Common myeloid progenitor, CD34-positive (primary cell): ENCODE data around the gene RANBP9.

Source experiments
- CTCF ChIA-PET: fragments of 350-600 bp; sonication (Branson Sonifier 250); formaldehyde crosslinking; loops from one replicate; lab custom pipeline; 2021; ENCODE audit warnings: antibody characterized with exemption; lab: Charles Lee
- POLR2A ChIA-PET: fragments of 350-600 bp; sonication (Branson Sonifier 250); formaldehyde crosslinking; loops from one replicate; lab custom pipeline; 2021; ENCODE audit warnings: antibody characterized with exemption; lab: Charles Lee
- DNase-seq, 3 donors: peaks; one replicate each; pipeline versions ENCODE4 v3.0.0 to v3.0.0-alpha.2; 2013
- H3K27ac ChIP-seq, 2 experiments: 1 replicate in 1 of 2; 2 replicates in 1 of 2; pipeline ENCODE4 v1.7.0; 2013; ENCODE audit warnings: inconsistent platforms in 2 of 2, low read length in 2 of 2, mild to moderate bottlenecking in 2 of 2, low read depth in 1 of 2, moderate library complexity in 1 of 2; ENCODE audit not compliant: severe bottlenecking in 2 of 2, insufficient read depth in 1 of 2, poor library complexity in 1 of 2
- H3K27me3 ChIP-seq, 5 experiments: replicated peaks in 2 of 5; 1 replicate in 3 of 5; 2 replicates in 2 of 5; pipeline versions ENCODE4 v1.6.1 to v1.7.0; 2013; ENCODE audit warnings: low read length in 4 of 5, mild to moderate bottlenecking in 2 of 5, moderate library complexity in 2 of 5, inconsistent platforms in 1 of 5; ENCODE audit not compliant: insufficient read depth in 5 of 5, control insufficient read depth in 4 of 5
- H3K36me3 ChIP-seq, 4 experiments: 1 replicate in 2 of 4; 2 replicates in 2 of 4; pipeline versions ENCODE4 v1.6.1 to v1.7.0; 2013; ENCODE audit warnings: low read length in 3 of 4, control low read depth in 1 of 4, mild to moderate bottlenecking in 1 of 4; ENCODE audit not compliant: control insufficient read depth in 4 of 4, insufficient read depth in 4 of 4
- H3K4me1 ChIP-seq, 4 experiments: 1 replicate in 3 of 4; 2 replicates in 1 of 4; pipeline versions ENCODE4 v1.6.1 to v1.7.1; 2013; ENCODE audit warnings: low read length in 3 of 4, mild to moderate bottlenecking in 3 of 4, control low read depth in 1 of 4, inconsistent platforms in 1 of 4, moderate library complexity in 1 of 4; ENCODE audit not compliant: control insufficient read depth in 4 of 4, insufficient read depth in 4 of 4; ENCODE audit errors: control extremely low read depth in 1 of 4
- H3K4me3 ChIP-seq, 7 experiments: 1 replicate in 4 of 7; 2 replicates in 3 of 7; pipeline versions ENCODE4 v1.5.1 to v1.7.0; 2013; ENCODE audit warnings: mild to moderate bottlenecking in 7 of 7, low read length in 6 of 7, moderate library complexity in 6 of 7, inconsistent platforms in 2 of 7, low read depth in 2 of 7, control low read depth in 1 of 7; ENCODE audit not compliant: insufficient read depth in 4 of 7, control insufficient read depth in 1 of 7; ENCODE audit errors: extremely low read depth in 1 of 7
- H3K9me3 ChIP-seq, 5 experiments: 1 replicate in 4 of 5; 2 replicates in 1 of 5; pipeline versions ENCODE4 v1.6.1 to v1.7.1; 2013; ENCODE audit warnings: low read length in 4 of 5, mild to moderate bottlenecking in 2 of 5, inconsistent platforms in 1 of 5, low read depth in 1 of 5, moderate library complexity in 1 of 5; ENCODE audit not compliant: control insufficient read depth in 4 of 5, insufficient read depth in 2 of 5; ENCODE audit errors: control extremely low read depth in 1 of 5
- WGBS: methylation state at CpG from one replicate; pipeline ENCODE4 v1.1.5; 2013; ENCODE audit not compliant: insufficient coverage; 5-methylcytosine and 5-hydroxymethylcytosine counted together

RANBP9 gene

GRCh38 chr6:13711324-13711732 is 307 bp downstream of the RANBP9 start:
- peaks cover 12 to 43% (median 28%) of the 10 kb centered on the region in 4 experiments for H3K4me1 ChIP-seq
- H3K9me3 ChIP-seq = no peaks in the 10 kb centered on the region
- CTCF ChIA-PET = interaction anchor here (0.6 to 2.9 kb wide), 5 partner anchors 7 to 83 kb away, joined by 3 to 8 read pairs (median 7); no protein-coding TSS in a partner anchor
- DNase-seq = peak in 1 of 3 donors; percentile 58
- H3K27me3 ChIP-seq = no peaks in the 10 kb centered on the region
- H3K36me3 ChIP-seq = peaks cover 0 to 3% (median 0%) of the 10 kb centered on the region in 4 experiments
- POLR2A ChIA-PET = interaction anchor here (0.6 to 2.1 kb wide), 6 partner anchors 11 to 346 kb away, joined by 3 to 9 read pairs (median 3); partner anchors contain the start of gene NOL7
- WGBS = under 1% methylated on average over 54 of the region's 62 CpGs
- H3K27ac ChIP-seq = peak overlapping the region; percentile 46 to 73
- H3K4me3 ChIP-seq = peak overlapping the region; percentile 84 to 98 (median 92)

- Histone ChIP-seq H3K9me3 (no peaks in the 10 kb centered on the region), H3K36me3 (peaks cover 0 to 3% (median 0%) of the 10 kb centered on the region in 4 experiments), H3K4me3 (peak overlapping the region; percentile 84 to 98 (median 92)), H3K27me3 (no peaks in the 10 kb centered on the region), H3K4me1 (peaks cover 12 to 43% (median 28%) of the 10 kb centered on the region in 4 experiments), H3K27ac (peak overlapping the region; percentile 81 to 92)
- DNase-seq = peak in 2 of 3 donors; percentile 49 to 64
- POLR2A ChIA-PET = interaction anchor here (0.7 to 2.1 kb wide), 5 partner anchors 10 to 346 kb away, joined by 3 to 9 read pairs (median 3); partner anchors contain the start of gene NOL7
- CTCF ChIA-PET = interaction anchor here (0.6 to 2.9 kb wide), 7 partner anchors 29 to 84 kb away, joined by 3 to 8 read pairs (median 5); no protein-coding TSS in a partner anchor
- 0% methylated on average over 41 of the region's 73 CpGs for WGBS
Measured at GRCh38 chr6:13710552-13711323, 897 bp downstream of the RANBP9 start.

DNA sequence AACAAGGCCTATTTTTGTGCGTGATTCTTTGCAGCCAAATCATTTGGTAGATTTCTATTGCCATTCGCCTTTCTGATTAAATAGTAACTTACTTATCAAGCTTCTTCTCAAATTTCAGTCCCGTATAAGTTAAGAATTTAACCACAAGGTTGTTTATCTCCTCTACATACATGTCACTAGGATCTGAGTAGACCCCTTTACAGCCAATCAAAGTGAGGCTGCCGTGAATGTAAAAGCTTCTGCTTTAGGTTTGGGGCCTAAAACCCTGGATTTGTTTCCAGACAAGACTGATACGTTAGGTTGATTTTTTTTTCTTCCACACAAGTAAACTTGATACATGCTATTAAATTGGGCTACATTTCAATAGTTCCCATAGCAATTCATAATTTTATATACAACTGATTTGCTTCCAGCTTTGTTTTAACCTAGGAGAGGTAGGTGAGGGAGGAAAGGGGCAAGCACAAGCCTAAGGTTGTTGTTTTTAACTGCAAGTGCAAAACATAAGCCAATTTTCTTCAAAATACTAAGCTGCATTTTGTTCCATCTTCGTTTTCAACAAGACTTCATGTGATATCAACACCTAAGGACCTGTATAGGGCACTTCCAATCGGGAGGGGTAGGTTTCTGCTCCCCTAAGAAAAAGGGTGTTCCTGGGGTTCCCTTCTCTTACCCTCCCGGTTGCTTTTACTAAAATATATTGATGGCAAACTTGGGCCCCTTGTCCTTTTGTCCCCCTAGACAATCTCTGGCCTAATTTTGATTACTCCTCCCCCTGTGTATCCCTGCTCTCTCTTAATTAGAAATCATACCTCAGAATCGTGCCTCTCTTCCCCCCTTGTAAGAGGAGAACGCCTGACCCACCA is 1.7 kb downstream of the RANBP9 start:
- ChIA-PET POLR2A (interaction anchor here (0.6 to 2.1 kb wide), 4 partner anchors 32 to 104 kb away, joined by 3 to 9 read pairs (median 3); partner anchors contain the start of gene NOL7), CTCF (interaction anchor here (0.8 to 2.9 kb wide), 9 partner anchors 10 to 83 kb away, joined by 3 to 8 read pairs (median 4); no protein-coding TSS in a partner anchor)
- peak overlapping the region; percentile 81 to 92 for H3K27ac ChIP-seq
- WGBS = 0% methylated on average over 8 of the region's 10 CpGs
- H3K4me3 ChIP-seq = peak overlapping the region; percentile 84 to 96 (median 90)
- no peaks in the 10 kb centered on the region for H3K9me3 ChIP-seq
- H3K36me3 ChIP-seq = peaks cover 0 to 3% (median 0%) of the 10 kb centered on the region in 4 experiments
- peak in 2 of 3 donors; percentile 68 to 81 for DNase-seq
- no peaks in the 10 kb centered on the region for H3K27me3 ChIP-seq
- H3K4me1 ChIP-seq = peaks cover 12 to 43% (median 28%) of the 10 kb centered on the region in 4 experiments

DNA sequence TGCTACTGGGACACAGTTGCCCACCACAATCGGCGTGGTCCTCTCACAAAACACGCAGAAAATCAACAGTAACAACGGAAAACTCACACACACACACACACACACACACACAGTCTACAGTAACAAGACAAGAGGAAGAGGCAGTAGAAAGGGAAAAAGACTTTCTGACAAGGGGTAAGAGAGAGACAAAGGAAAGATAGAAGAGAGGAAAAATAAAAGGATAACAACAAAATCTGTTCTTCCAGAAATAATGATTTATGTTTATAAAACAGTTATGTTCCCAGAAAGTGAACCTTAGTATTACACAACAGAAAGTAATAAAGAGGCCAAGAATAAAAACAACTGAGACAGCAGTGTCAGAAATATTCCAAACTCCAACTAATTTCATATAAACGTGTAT is 2.9 kb downstream of the RANBP9 start:
- Histone ChIP-seq H3K27me3 (no peaks in the 10 kb centered on the region), H3K36me3 (peaks cover 0 to 3% (median 0%) of the 10 kb centered on the region in 4 experiments), H3K27ac (peak overlapping the region; percentile 81 to 92), H3K4me3 (peak overlapping the region in 6 of 7 experiments; percentile 84 to 96 (median 91)), H3K9me3 (no peaks in the 10 kb centered on the region), H3K4me1 (peaks cover 12 to 48% (median 28%) of the 10 kb centered on the region in 4 experiments)
- POLR2A ChIA-PET = interaction anchor here (0.5 to 1.5 kb wide), 2 partner anchors 56 to 1317 kb away, joined by 3 read pairs; no protein-coding TSS in a partner anchor
- DNase-seq = peak in 2 of 3 donors; percentile 45 to 70
- WGBS = 14% methylated on average over 1 of the region's 5 CpGs
- CTCF ChIA-PET = interaction anchor here (0.9 to 2.9 kb wide), 4 partner anchors 38 to 62 kb away, joined by 4 to 8 read pairs (median 4); no protein-coding TSS in a partner anchor

DNA sequence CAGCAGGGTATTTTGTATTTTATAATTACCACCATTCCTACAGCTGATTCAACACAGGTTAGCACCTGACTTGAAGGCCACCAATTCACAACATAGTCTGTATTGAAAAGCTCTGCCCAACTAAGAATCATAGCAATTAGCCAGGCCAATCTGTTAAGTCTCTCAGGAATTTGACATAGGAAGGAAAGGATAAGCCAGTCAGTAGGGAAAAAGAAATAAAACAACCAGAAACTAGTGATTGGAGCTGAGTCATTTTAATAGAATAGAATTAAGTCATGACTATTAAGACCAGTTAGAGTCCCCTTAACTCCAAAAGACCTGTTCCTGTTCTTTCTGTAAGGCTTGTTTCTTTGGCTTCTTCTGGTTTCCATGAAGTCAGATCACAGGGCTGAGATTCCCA is 8.1 kb downstream of the RANBP9 start:
- POLR2A ChIA-PET = interaction anchor here (0.6 kb wide), 1 partner anchor 14 kb away, joined by 3 read pairs; no protein-coding TSS in a partner anchor
- CTCF ChIA-PET = interaction anchor here (2.6 kb wide), 1 partner anchor 9 kb away, joined by 8 read pairs; the partner anchor contains the start of gene RANBP9

GRCh38 chr6:13702809-13703302 is 8.8 kb downstream of the RANBP9 start:
- WGBS = 27% methylated on average over 3 of the region's 4 CpGs
- Histone ChIP-seq H3K9me3 (no peaks in the 10 kb centered on the region), H3K27ac (peak overlapping the region in 1 of 2 experiments; percentile 18), H3K27me3 (no peaks in the 10 kb centered on the region), H3K4me3 (peak overlapping the region in 1 of 7 experiments; percentile 40), H3K36me3 (peaks cover 0 to 3% (median 0%) of the 10 kb centered on the region in 4 experiments), H3K4me1 (peaks cover 3 to 48% (median 20%) of the 10 kb centered on the region in 4 experiments)
- ChIA-PET POLR2A (interaction anchor here (0.6 kb wide), 1 partner anchor 13 kb away, joined by 3 read pairs; no protein-coding TSS in a partner anchor), CTCF (interaction anchor here (2.6 kb wide), 1 partner anchor 10 kb away, joined by 8 read pairs; the partner anchor contains the start of gene RANBP9)
- peak in 2 of 3 donors; percentile 72 to 82 for DNase-seq

More for the DNA sequence above, 8.1 kb downstream of the RANBP9 start:
- H3K27me3 ChIP-seq = no peaks in the 10 kb centered on the region
- H3K27ac ChIP-seq = peak overlapping the region in 1 of 2 experiments; percentile 18
- H3K36me3 ChIP-seq = peaks cover 0 to 3% (median 0%) of the 10 kb centered on the region in 4 experiments
- no peak overlapping the region for H3K4me3 ChIP-seq
- H3K4me1 ChIP-seq = peaks cover 3 to 49% (median 24%) of the 10 kb centered on the region in 4 experiments
- no peak for DNase-seq
- no peaks in the 10 kb centered on the region for H3K9me3 ChIP-seq
